SK-N-SH (cell line): ENCODE results near the gene AUTS2.

Experiments
- CTCF ChIP-seq: fragments of 200-600 bp; sonication (generic); IDR thresholded peaks from 2 replicates; pipeline ENCODE4 v1.6.1; 2017; ENCODE audit warnings: antibody characterized with exemption, mild to moderate bottlenecking, moderate library complexity
- EP300 ChIP-seq, 2 experiments: IDR thresholded peaks; 2 replicates each; pipeline versions ENCODE4 v1.4.0 to v1.6.1; 2012; ENCODE audit warnings: borderline replicate concordance in 1 of 2, low read depth in 1 of 2, low read length in 1 of 2
- GABPA ChIP-seq: IDR thresholded peaks from 2 replicates; pipeline ENCODE4 v1.4.0; 2012; ENCODE audit warnings: low read depth, mild to moderate bottlenecking
- MAX ChIP-seq: IDR thresholded peaks from 2 replicates; pipeline ENCODE4 v1.4.0; 2012; ENCODE audit warnings: low read depth
- MXI1 ChIP-seq: IDR thresholded peaks from 2 replicates; pipeline ENCODE4 v1.6.1; 2012; ENCODE audit warnings: mild to moderate bottlenecking, low read depth, low read length, improper control_type of control experiment
- NFIC ChIP-seq: IDR thresholded peaks from 2 replicates; pipeline ENCODE4 v1.4.0; 2012; ENCODE audit warnings: borderline replicate concordance
- RAD21 ChIP-seq: IDR thresholded peaks from 2 replicates; pipeline ENCODE4 v1.6.1; 2012; ENCODE audit warnings: mild to moderate bottlenecking, low read length
- RCOR1 ChIP-seq: fragments of 150-350 bp; IDR thresholded peaks from 2 replicates; pipeline ENCODE4 v1.6.1; 2017; ENCODE audit warnings: antibody characterized with exemption, low read length
- REST ChIP-seq: IDR thresholded peaks from 2 replicates; pipeline ENCODE4 v1.6.1; 2012; ENCODE audit warnings: mild to moderate bottlenecking, low read depth, low read length, moderate library complexity
- RXRA ChIP-seq: IDR thresholded peaks from 2 replicates; pipeline ENCODE4 v1.4.0; 2012; ENCODE audit warnings: low read depth, mild to moderate bottlenecking, borderline replicate concordance
- TCF12 ChIP-seq: IDR thresholded peaks from 2 replicates; pipeline ENCODE4 v1.4.0; 2012
- TEAD4 ChIP-seq: IDR thresholded peaks from 2 replicates; pipeline ENCODE4 v1.4.0; 2012; ENCODE audit warnings: mild to moderate bottlenecking, borderline replicate concordance; ENCODE audit not compliant: insufficient read depth
- TF ChIP-seq, protein P1 (sequence below): IDR thresholded peaks from 2 replicates; pipeline ENCODE4 v1.4.0; 2012; ENCODE audit warnings: low read depth, borderline replicate concordance
- TF ChIP-seq, protein P2 (sequence below): IDR thresholded peaks from 2 replicates; pipeline ENCODE4 v1.4.0; 2012; ENCODE audit warnings: low read depth, borderline replicate concordance

- no peak for TF ChIP-seq CTCF
- no peak for TF ChIP-seq TCF12
- no peak for TF ChIP-seq RAD21
- TF ChIP-seq NFIC, result peak; percentile 44
- no peak for TF ChIP-seq RCOR1
- TF ChIP-seq RXRA, result no peak
- no peak for TF ChIP-seq MXI1
- no peak for TF ChIP-seq TEAD4
- TF ChIP-seq GABPA, result no peak
- TF ChIP-seq, protein P1, sequence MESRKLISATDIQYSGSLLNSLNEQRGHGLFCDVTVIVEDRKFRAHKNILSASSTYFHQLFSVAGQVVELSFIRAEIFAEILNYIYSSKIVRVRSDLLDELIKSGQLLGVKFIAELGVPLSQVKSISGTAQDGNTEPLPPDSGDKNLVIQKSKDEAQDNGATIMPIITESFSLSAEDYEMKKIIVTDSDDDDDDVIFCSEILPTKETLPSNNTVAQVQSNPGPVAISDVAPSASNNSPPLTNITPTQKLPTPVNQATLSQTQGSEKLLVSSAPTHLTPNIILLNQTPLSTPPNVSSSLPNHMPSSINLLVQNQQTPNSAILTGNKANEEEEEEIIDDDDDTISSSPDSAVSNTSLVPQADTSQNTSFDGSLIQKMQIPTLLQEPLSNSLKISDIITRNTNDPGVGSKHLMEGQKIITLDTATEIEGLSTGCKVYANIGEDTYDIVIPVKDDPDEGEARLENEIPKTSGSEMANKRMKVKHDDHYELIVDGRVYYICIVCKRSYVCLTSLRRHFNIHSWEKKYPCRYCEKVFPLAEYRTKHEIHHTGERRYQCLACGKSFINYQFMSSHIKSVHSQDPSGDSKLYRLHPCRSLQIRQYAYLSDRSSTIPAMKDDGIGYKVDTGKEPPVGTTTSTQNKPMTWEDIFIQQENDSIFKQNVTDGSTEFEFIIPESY, result no peak
- TF ChIP-seq MAX, result no peak
- no peak for TF ChIP-seq EP300 (IDR thresholded peaks at IDR 0.05; ENCODE audit: borderline replicate concordance in 1 of 2, low read depth in 1 of 2, low read length in 1 of 2)
- TF ChIP-seq, protein P2, sequence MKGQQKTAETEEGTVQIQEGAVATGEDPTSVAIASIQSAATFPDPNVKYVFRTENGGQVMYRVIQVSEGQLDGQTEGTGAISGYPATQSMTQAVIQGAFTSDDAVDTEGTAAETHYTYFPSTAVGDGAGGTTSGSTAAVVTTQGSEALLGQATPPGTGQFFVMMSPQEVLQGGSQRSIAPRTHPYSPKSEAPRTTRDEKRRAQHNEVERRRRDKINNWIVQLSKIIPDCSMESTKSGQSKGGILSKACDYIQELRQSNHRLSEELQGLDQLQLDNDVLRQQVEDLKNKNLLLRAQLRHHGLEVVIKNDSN, result no peak
- TF ChIP-seq REST, result no peak; the same call in 1 of the 2 replicates
These were observed 776.7 kb downstream of the AUTS2 start for GRCh38 chr7:70374772-70375533.
